ENCODE results near the gene SLC5A10.

- TF ChIP-seq CTCF (IDR thresholded peaks at IDR 0.05) (no peak), POLR2A (IDR thresholded peaks at IDR 0.05) (no peak)
These were observed 34.4 kb upstream of the SLC5A10 start for GRCh38 chr17:18917506-18918032.

Measured in transverse colon (tissue), 3 donors.